Neural cell (in vitro differentiated cells): ENCODE results near the gene BTBD16. TPM values are rescaled to one million over a fixed set of nuclear protein-coding genes. Genes with fewer than 3 reads are reported as not detected.

Experiments
- H2AFZ ChIP-seq: fragments of 200-600, 300-800 bp; sonication (generic), shearing (Covaris generic); 2 replicates; pipeline ENCODE4 v1.6.0; 2014; ENCODE audit warnings: low read depth, mild to moderate bottlenecking, antibody characterized with exemption, low read length, moderate library complexity
- H3F3A ChIP-seq: fragments of 200-600 bp; shearing (Covaris generic); 2 replicates; pipeline ENCODE4 v1.6.1; 2016; ENCODE audit warnings: mild to moderate bottlenecking, moderate library complexity, mixed read lengths, antibody characterized with exemption, low read length; ENCODE audit not compliant: insufficient read depth, poor library complexity, severe bottlenecking
- H3K27ac ChIP-seq: fragments of 200-600, 300-800 bp; sonication (generic), shearing (Covaris generic); 2 replicates; pipeline ENCODE4 v1.5.1; 2014; ENCODE audit warnings: mild to moderate bottlenecking, low read length, moderate library complexity
- H3K27me3 ChIP-seq: fragments of 300-800, 200-600 bp; sonication (generic), shearing (Covaris generic); 2 replicates; pipeline ENCODE4 v1.6.0; 2014; ENCODE audit warnings: mild to moderate bottlenecking, low read depth, low read length, moderate library complexity; ENCODE audit not compliant: insufficient read depth
- H3K36me3 ChIP-seq: fragments of 300-800, 200-600 bp; sonication (generic), shearing (Covaris generic); 2 replicates; pipeline ENCODE4 v1.5.1; 2014; ENCODE audit warnings: mild to moderate bottlenecking, antibody characterized with exemption, low read length, moderate library complexity; ENCODE audit not compliant: insufficient read depth
- H3K4me2 ChIP-seq: fragments of 300-800, 200-600 bp; sonication (generic), shearing (Covaris generic); 2 replicates; pipeline ENCODE4 v1.6.0; 2014; ENCODE audit warnings: mild to moderate bottlenecking, low read length
- H3K4me3 ChIP-seq: fragments of 300-800, 200-600 bp; sonication (generic), shearing (Covaris generic); 2 replicates; pipeline ENCODE4 v1.5.1; 2014; ENCODE audit warnings: mild to moderate bottlenecking, low read length, moderate library complexity
- H3K79me2 ChIP-seq: fragments of 200-600 bp; shearing (Covaris generic); replicated peaks from 2 replicates; pipeline ENCODE4 v1.6.0; 2014; ENCODE audit warnings: mild to moderate bottlenecking, low read length, moderate library complexity; ENCODE audit not compliant: insufficient read depth
- H3K9ac ChIP-seq: fragments of 300-800, 200-600 bp; sonication (generic), shearing (Covaris generic); 2 replicates; pipeline ENCODE4 v1.6.1; 2016; ENCODE audit warnings: mild to moderate bottlenecking, low read length, mixed read lengths
- H3K9me2 ChIP-seq: fragments of 200-600 bp; shearing (Covaris generic); 2 replicates; pipeline ENCODE4 v1.6.1; 2016; ENCODE audit warnings: mild to moderate bottlenecking, low read length, mixed read lengths; ENCODE audit not compliant: insufficient read depth
- H3K9me3 ChIP-seq: fragments of 200-600, 300-800 bp; sonication (generic), shearing (Covaris generic); 2 replicates; pipeline ENCODE4 v1.6.1; 2016; ENCODE audit warnings: mild to moderate bottlenecking, mixed run types, low read length, moderate library complexity, mixed read lengths
- H4K20me1 ChIP-seq: fragments of 200-600 bp; shearing (Covaris generic); 2 replicates; pipeline ENCODE4 v1.6.1; 2016; ENCODE audit warnings: mild to moderate bottlenecking, mixed run types; ENCODE audit not compliant: insufficient read depth
- EP300 ChIP-seq: fragments of 450-650 bp; conservative IDR thresholded peaks from 2 replicates; pipeline ENCODE4 v1.6.1; 2014; ENCODE audit warnings: antibody characterized with exemption, mild to moderate bottlenecking, moderate library complexity; ENCODE audit not compliant: poor library complexity, severe bottlenecking
- EZH2 ChIP-seq: fragments of 200-600, 300-800 bp; shearing (Covaris generic), sonication (generic); IDR thresholded peaks from 2 replicates; pipeline ENCODE4 v1.6.1; 2014; ENCODE audit warnings: antibody characterized with exemption, low read length, borderline replicate concordance, mild to moderate bottlenecking; ENCODE audit not compliant: insufficient read depth, poor library complexity, severe bottlenecking
- MXI1 ChIP-seq: fragments of 450-650 bp; conservative IDR thresholded peaks from 2 replicates; pipeline ENCODE4 v1.6.1; 2014; ENCODE audit warnings: antibody characterized with exemption, mild to moderate bottlenecking; ENCODE audit not compliant: poor library complexity, severe bottlenecking
- POLR2AphosphoS5 ChIP-seq: IDR thresholded peaks from 2 replicates; pipeline ENCODE4 v1.6.1; 2012
- RAD21 ChIP-seq: fragments of 450-650 bp; conservative IDR thresholded peaks from 2 replicates; pipeline ENCODE4 v1.6.1; 2014; ENCODE audit warnings: antibody characterized with exemption, mild to moderate bottlenecking, moderate library complexity
- SMC3 ChIP-seq: fragments of 450-650 bp; conservative IDR thresholded peaks from 2 replicates; pipeline ENCODE4 v1.6.1; 2014; ENCODE audit warnings: antibody characterized with exemption, mild to moderate bottlenecking, moderate library complexity; ENCODE audit not compliant: poor library complexity
- TAF1 ChIP-seq: IDR thresholded peaks from 2 replicates; pipeline ENCODE4 v1.6.1; 2012; ENCODE audit warnings: low read depth
- polyA plus RNA-seq: library from polyadenylated mRNA; depleted of rRNA; stranded (reverse); fragments of >200 nt; gene quantifications from 2 replicates; pipeline ENCODE4 v1.2.3, GENCODE V29; 2014
- TF ChIP-seq, protein P1 (sequence below): IDR thresholded peaks from 2 replicates; pipeline ENCODE4 v1.6.1; 2012; ENCODE audit warnings: borderline replicate concordance
- TF ChIP-seq, protein P2 (sequence below): fragments of 450-650 bp; IDR thresholded peaks from 2 replicates; pipeline ENCODE4 v1.5.1; 2014; ENCODE audit warnings: antibody characterized with exemption, mild to moderate bottlenecking, moderate library complexity; ENCODE audit not compliant: poor library complexity, severe bottlenecking

Gene BTBD16
- polyA plus RNA-seq, 1 donor from 2014 or later, result not detected

DNA sequence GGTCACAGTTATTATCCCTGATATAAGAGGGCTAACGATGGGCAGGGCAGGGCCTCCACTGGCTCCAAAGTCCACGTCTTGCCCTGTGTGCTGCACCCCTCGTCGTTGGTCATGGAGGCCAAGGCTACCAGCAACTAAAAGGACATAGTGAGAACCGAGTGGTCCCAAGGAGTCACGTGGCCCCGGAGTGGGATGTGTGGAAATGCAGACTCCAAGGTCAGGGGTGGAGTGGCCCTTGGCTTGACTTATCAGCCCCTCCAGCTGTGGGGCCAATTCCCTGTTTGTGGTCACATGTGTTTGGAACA lies 30.7 kb downstream of the BTBD16 start:
- no peaks in the 10 kb centered on the region for H3K9me3 ChIP-seq
- H3K79me2 ChIP-seq, result no peaks in the 10 kb centered on the region
- H3K27ac ChIP-seq, result no peak overlapping the region
- no peaks in the 10 kb centered on the region for H4K20me1 ChIP-seq
- H3K4me3 ChIP-seq, result no peak overlapping the region
- no peak overlapping the region for H3K4me2 ChIP-seq
- H3K36me3 ChIP-seq, result no peaks in the 10 kb centered on the region
- no peaks in the 10 kb centered on the region for H3K27me3 ChIP-seq
- no peak overlapping the region for H3K9ac ChIP-seq
- H2AFZ ChIP-seq, result no peak overlapping the region
- H3K9me2 ChIP-seq, result no peaks in the 10 kb centered on the region
- no peak for TF ChIP-seq SMC3
- no peaks in the 10 kb centered on the region for H3F3A ChIP-seq

DNA sequence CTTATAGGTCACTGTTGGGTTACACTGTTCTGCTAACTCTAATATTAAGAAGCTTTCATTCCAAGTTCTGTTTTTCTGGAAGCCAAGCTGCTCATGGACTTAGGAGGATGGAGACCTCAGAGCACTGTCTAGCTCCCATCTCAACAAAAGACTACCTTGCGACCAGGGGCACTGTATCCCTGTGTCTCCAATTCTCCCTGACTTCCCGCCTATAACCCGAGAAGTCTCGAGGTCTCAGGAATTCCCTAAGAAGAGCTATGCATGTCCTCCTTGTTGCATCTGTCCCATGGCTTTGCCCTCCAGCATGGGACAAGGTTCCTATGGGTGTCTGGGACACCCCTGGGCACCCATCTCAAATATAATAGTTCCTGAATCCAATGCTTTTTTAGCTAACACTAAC lies 31.2 kb downstream of the BTBD16 start:
- no peak overlapping the region for H3K9ac ChIP-seq
- no peaks in the 10 kb centered on the region for H3F3A ChIP-seq
- H2AFZ ChIP-seq, result no peak overlapping the region
- H3K9me2 ChIP-seq, result no peaks in the 10 kb centered on the region
- no peak overlapping the region for H3K4me2 ChIP-seq
- no peak overlapping the region for H3K27ac ChIP-seq
- H3K9me3 ChIP-seq, result no peaks in the 10 kb centered on the region
- H3K27me3 ChIP-seq, result no peaks in the 10 kb centered on the region
- H3K79me2 ChIP-seq, result no peaks in the 10 kb centered on the region
- no peaks in the 10 kb centered on the region for H3K36me3 ChIP-seq
- no peaks in the 10 kb centered on the region for H4K20me1 ChIP-seq
- H3K4me3 ChIP-seq, result no peak overlapping the region
- no peak for TF ChIP-seq SMC3
- TF ChIP-seq EP300, result no peak
- TF ChIP-seq, protein P1, sequence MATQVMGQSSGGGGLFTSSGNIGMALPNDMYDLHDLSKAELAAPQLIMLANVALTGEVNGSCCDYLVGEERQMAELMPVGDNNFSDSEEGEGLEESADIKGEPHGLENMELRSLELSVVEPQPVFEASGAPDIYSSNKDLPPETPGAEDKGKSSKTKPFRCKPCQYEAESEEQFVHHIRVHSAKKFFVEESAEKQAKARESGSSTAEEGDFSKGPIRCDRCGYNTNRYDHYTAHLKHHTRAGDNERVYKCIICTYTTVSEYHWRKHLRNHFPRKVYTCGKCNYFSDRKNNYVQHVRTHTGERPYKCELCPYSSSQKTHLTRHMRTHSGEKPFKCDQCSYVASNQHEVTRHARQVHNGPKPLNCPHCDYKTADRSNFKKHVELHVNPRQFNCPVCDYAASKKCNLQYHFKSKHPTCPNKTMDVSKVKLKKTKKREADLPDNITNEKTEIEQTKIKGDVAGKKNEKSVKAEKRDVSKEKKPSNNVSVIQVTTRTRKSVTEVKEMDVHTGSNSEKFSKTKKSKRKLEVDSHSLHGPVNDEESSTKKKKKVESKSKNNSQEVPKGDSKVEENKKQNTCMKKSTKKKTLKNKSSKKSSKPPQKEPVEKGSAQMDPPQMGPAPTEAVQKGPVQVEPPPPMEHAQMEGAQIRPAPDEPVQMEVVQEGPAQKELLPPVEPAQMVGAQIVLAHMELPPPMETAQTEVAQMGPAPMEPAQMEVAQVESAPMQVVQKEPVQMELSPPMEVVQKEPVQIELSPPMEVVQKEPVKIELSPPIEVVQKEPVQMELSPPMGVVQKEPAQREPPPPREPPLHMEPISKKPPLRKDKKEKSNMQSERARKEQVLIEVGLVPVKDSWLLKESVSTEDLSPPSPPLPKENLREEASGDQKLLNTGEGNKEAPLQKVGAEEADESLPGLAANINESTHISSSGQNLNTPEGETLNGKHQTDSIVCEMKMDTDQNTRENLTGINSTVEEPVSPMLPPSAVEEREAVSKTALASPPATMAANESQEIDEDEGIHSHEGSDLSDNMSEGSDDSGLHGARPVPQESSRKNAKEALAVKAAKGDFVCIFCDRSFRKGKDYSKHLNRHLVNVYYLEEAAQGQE, result no peak
- TF ChIP-seq, protein P2, sequence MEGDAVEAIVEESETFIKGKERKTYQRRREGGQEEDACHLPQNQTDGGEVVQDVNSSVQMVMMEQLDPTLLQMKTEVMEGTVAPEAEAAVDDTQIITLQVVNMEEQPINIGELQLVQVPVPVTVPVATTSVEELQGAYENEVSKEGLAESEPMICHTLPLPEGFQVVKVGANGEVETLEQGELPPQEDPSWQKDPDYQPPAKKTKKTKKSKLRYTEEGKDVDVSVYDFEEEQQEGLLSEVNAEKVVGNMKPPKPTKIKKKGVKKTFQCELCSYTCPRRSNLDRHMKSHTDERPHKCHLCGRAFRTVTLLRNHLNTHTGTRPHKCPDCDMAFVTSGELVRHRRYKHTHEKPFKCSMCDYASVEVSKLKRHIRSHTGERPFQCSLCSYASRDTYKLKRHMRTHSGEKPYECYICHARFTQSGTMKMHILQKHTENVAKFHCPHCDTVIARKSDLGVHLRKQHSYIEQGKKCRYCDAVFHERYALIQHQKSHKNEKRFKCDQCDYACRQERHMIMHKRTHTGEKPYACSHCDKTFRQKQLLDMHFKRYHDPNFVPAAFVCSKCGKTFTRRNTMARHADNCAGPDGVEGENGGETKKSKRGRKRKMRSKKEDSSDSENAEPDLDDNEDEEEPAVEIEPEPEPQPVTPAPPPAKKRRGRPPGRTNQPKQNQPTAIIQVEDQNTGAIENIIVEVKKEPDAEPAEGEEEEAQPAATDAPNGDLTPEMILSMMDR, result no peak
- TF ChIP-seq MXI1, result no peak
- TF ChIP-seq RAD21, result no peak
- TF ChIP-seq EZH2, result no peak
- no peak for TF ChIP-seq TAF1
- no peak for TF ChIP-seq POLR2AphosphoS5
